Mesothelial cell of epicardium (in vitro differentiated cells): ENCODE data around the gene GUCY1A2. TPM values are rescaled to one million over a fixed set of nuclear protein-coding genes. Genes with fewer than 3 reads are reported as not detected.

Source experiments
- DNase-seq, 2 experiments: peaks; one replicate each; pipeline ENCODE4 v3.0.0; 2021; ENCODE audit warnings: low spot score in 2 of 2; ENCODE audit not compliant: unreplicated experiment in 2 of 2
- H3K27ac Mint-ChIP-seq: 2 replicates; pipeline ENCODE4 v1.8.0; 2021; ENCODE audit warnings: mixed read lengths
- H3K27me3 Mint-ChIP-seq: 2 replicates; pipeline ENCODE4 v1.8.0; 2021; ENCODE audit warnings: low read depth, mixed read lengths
- H3K36me3 Mint-ChIP-seq: 2 replicates; pipeline ENCODE4 v1.8.0; 2021; ENCODE audit warnings: mixed read lengths
- H3K4me1 Mint-ChIP-seq: 2 replicates; pipeline ENCODE4 v1.8.0; 2021; ENCODE audit warnings: mixed read lengths
- H3K4me3 Mint-ChIP-seq: 2 replicates; pipeline ENCODE4 v1.8.0; 2021; ENCODE audit warnings: mild to moderate bottlenecking, moderate library complexity, mixed read lengths
- H3K9me3 Mint-ChIP-seq: 2 replicates; pipeline ENCODE4 v1.8.0; 2021; ENCODE audit warnings: mixed read lengths
- CTCF ChIP-seq: fragments of 200-600 bp; sonication (generic); IDR thresholded peaks from one replicate; pipeline ENCODE4 v1.5.0; 2021; ENCODE audit warnings: antibody characterized with exemption; ENCODE audit not compliant: unreplicated experiment
- total RNA-seq: library from RNA; stranded (reverse); gene quantifications from 3 replicates; pipeline ENCODE4 v1.2.1, GENCODE V29; 2021

The GUCY1A2 gene
- total RNA-seq, 1 donor from 2014 or later: 13.6 TPM

- Mint-ChIP-seq H3K36me3 (peaks cover 2% of the 10 kb centered on the region), H3K4me1 (peaks cover 23% of the 10 kb centered on the region), H3K9me3 (no peaks in the 10 kb centered on the region), H3K4me3 (no peak overlapping the region), H3K27ac (peak overlapping the region; percentile 40), H3K27me3 (no peaks in the 10 kb centered on the region)
- no peak for TF ChIP-seq CTCF
- no peak for DNase-seq
These were observed 289.4 kb downstream of the GUCY1A2 start for GRCh38 chr11:106728859-106729258.

GRCh38 chr11:106728379-106728778 is 289.9 kb downstream of the GUCY1A2 start:
- Mint-ChIP-seq H3K27ac (no peak overlapping the region), H3K4me3 (no peak overlapping the region), H3K27me3 (no peaks in the 10 kb centered on the region), H3K36me3 (peaks cover 2% of the 10 kb centered on the region), H3K9me3 (no peaks in the 10 kb centered on the region), H3K4me1 (peaks cover 21% of the 10 kb centered on the region)
- no peak for DNase-seq
- no peak for TF ChIP-seq CTCF

GRCh38 chr11:106727256-106727655 is 291.0 kb downstream of the GUCY1A2 start:
- no peak overlapping the region for H3K27ac Mint-ChIP-seq
- peaks cover 2% of the 10 kb centered on the region for H3K36me3 Mint-ChIP-seq
- H3K4me1 Mint-ChIP-seq: peaks cover 26% of the 10 kb centered on the region
- no peaks in the 10 kb centered on the region for H3K27me3 Mint-ChIP-seq
- no peaks in the 10 kb centered on the region for H3K9me3 Mint-ChIP-seq
- no peak for TF ChIP-seq CTCF
- no peak for DNase-seq
- no peak overlapping the region for H3K4me3 Mint-ChIP-seq

GRCh38 chr11:106724293-106724892 is 293.9 kb downstream of the GUCY1A2 start:
- H3K4me3 Mint-ChIP-seq: no peak overlapping the region
- no peak for DNase-seq
- TF ChIP-seq CTCF: no peak
- peaks cover 23% of the 10 kb centered on the region for H3K4me1 Mint-ChIP-seq
- no peaks in the 10 kb centered on the region for H3K36me3 Mint-ChIP-seq
- H3K9me3 Mint-ChIP-seq: no peaks in the 10 kb centered on the region
- peak overlapping the region; percentile 3 for H3K27ac Mint-ChIP-seq
- H3K27me3 Mint-ChIP-seq: no peaks in the 10 kb centered on the region

- Mint-ChIP-seq H3K9me3 (no peaks in the 10 kb centered on the region), H3K27ac (peak overlapping the region; percentile 52), H3K27me3 (no peaks in the 10 kb centered on the region), H3K4me3 (no peak overlapping the region), H3K36me3 (no peaks in the 10 kb centered on the region), H3K4me1 (peaks cover 16% of the 10 kb centered on the region)
- DNase-seq: no peak
- no peak for TF ChIP-seq CTCF
These were observed 295.2 kb downstream of the GUCY1A2 start for GRCh38 chr11:106723071-106723470.

- H3K27ac Mint-ChIP-seq: peak overlapping the region; percentile 6
- no peak overlapping the region for H3K4me3 Mint-ChIP-seq
- TF ChIP-seq CTCF: no peak
- no peaks in the 10 kb centered on the region for H3K9me3 Mint-ChIP-seq
- DNase-seq: no peak
- no peaks in the 10 kb centered on the region for H3K27me3 Mint-ChIP-seq
- H3K4me1 Mint-ChIP-seq: peaks cover 27% of the 10 kb centered on the region
- H3K36me3 Mint-ChIP-seq: peaks cover 1% of the 10 kb centered on the region
These were observed 301.1 kb downstream of the GUCY1A2 start for GRCh38 chr11:106717222-106717621.
